ENCODE measurements around the gene KRTCAP3. TPM values are rescaled to one million over a fixed set of nuclear protein-coding genes. Genes with fewer than 3 reads are reported as not detected.

KRTCAP3 gene
- total and polyA plus RNA-seq, 9 of the 15 experiments (the other 6 are each of a cell fraction or from before 2014, with no cell fraction given): 0.24 to 1.4 (median 0.73) TPM

- TF ChIP-seq PKNOX1 (IDR thresholded peaks at IDR 0.05): 0 out of 2 replicates have a peak, but pooled peaks have one; percentile 16
- TF ChIP-seq SREBF1 (IDR thresholded peaks at IDR 0.05; ENCODE audit: borderline replicate concordance, low read depth, low read length): no peak
- peak; percentile 90 for TF ChIP-seq ZBTB7A (IDR thresholded peaks at IDR 0.05; ENCODE audit: borderline replicate concordance, control insufficient read depth, low read depth, low read length)
- no peak for TF ChIP-seq REST (IDR thresholded peaks at IDR 0.05; ENCODE audit: borderline replicate concordance)
- peak; percentile 77; the same call in 1 of the 2 replicates for TF ChIP-seq REST (CRISPR knock-in tag; IDR thresholded peaks at IDR 0.05; ENCODE audit: low read depth)
- TF ChIP-seq KDM4B (IDR thresholded peaks at IDR 0.05; ENCODE audit: borderline replicate concordance in 2 of 2, low read depth in 1 of 2): 0 out of 4 replicates have a peak, but pooled peaks of 1 of the 2 experiments have one; percentile 45
- TF ChIP-seq FOSL1 (tag; conservative IDR thresholded peaks at IDR 0.05): 0 out of 2 replicates have a peak, but pooled peaks have one; percentile 11
- no peak; a peak in 1 of 4 replicates for TF ChIP-seq TRIM24 (IDR thresholded peaks at IDR 0.05)
- no peak for TF ChIP-seq SMARCA4 (IDR thresholded peaks at IDR 0.05)
- TF ChIP-seq ZNF217 (CRISPR knock-in tag; IDR thresholded peaks at IDR 0.05): no peak
- no peak for TF ChIP-seq ZNF121 (CRISPR knock-in tag; conservative IDR thresholded peaks at IDR 0.05)
- peak in 1 of 2 experiments; percentile 88; a peak in 2 of 4 replicates for TF ChIP-seq ZNF639 (CRISPR knock-in tag; conservative IDR thresholded peaks at IDR 0.05 in 1 of 2, IDR thresholded peaks at IDR 0.05 in 1 of 2)
- TF ChIP-seq ILK (tag; IDR thresholded peaks at IDR 0.05; ENCODE audit: borderline replicate concordance, low read depth): no peak
- peak; percentile 63; the same call in 1 of the 2 replicates for TF ChIP-seq ZNF764 (CRISPR knock-in tag; IDR thresholded peaks at IDR 0.05; ENCODE audit: low read depth)
- TF ChIP-seq FOXM1 (IDR thresholded peaks at IDR 0.05; ENCODE audit: low read depth): 0 out of 2 replicates have a peak, but pooled peaks have one; percentile 21
- no peak for TF ChIP-seq FOXM1 (CRISPR knock-in tag; IDR thresholded peaks at IDR 0.05; ENCODE audit: low read depth)
- TF ChIP-seq MEIS2 (IDR thresholded peaks at IDR 0.05; ENCODE audit: partially characterized antibody): no peak
These were observed 13.8 kb upstream of the KRTCAP3 start, which contains the start of gene NRBP1 (continued) for GRCh38 chr2:27428213-27428977.
